Measurements from ENCODE around the gene GALNT5. TPM values are rescaled to one million over a fixed set of nuclear protein-coding genes. Genes with fewer than 3 reads are reported as not detected.

GALNT5 gene
- polyA plus RNA-seq, 6 donors from 2014 or later = 0.04 TPM; not detected in 5

GRCh38 chr2:157281316-157281715 lies 23.8 kb downstream of the GALNT5 start:
- H3K4me3 Mint-ChIP-seq = no peak overlapping the region
- H3K4me1 Mint-ChIP-seq = no peaks in the 10 kb centered on the region
- ATAC-seq (ENCODE audit: low read depth in 2 of 2) (no peak), DNase-seq (no peak)
- peaks cover 15 to 46% (median 43%) of the 10 kb centered on the region in 3 donors for H3K27me3 Mint-ChIP-seq
- peaks cover 0 to 13% (median 5%) of the 10 kb centered on the region in 7 donors for H3K9me3 Mint-ChIP-seq
- H3K36me3 Mint-ChIP-seq = no peaks in the 10 kb centered on the region
- no peak overlapping the region for H3K27ac Mint-ChIP-seq

GRCh38 chr2:157283468-157283867 lies 26.0 kb downstream of the GALNT5 start:
- Mint-ChIP-seq H3K36me3 (no peaks in the 10 kb centered on the region), H3K9me3 (peaks cover 0 to 13% (median 5%) of the 10 kb centered on the region in 7 donors), H3K4me3 (no peak overlapping the region), H3K4me1 (no peaks in the 10 kb centered on the region), H3K27me3 (peaks cover 8 to 29% (median 23%) of the 10 kb centered on the region in 3 donors), H3K27ac (no peak overlapping the region)
- DNase-seq = no peak
- no peak for ATAC-seq (ENCODE audit: low read depth in 2 of 2)

GRCh38 chr2:157287160-157287559 lies 29.7 kb downstream of the GALNT5 start:
- Mint-ChIP-seq H3K36me3 (no peaks in the 10 kb centered on the region), H3K9me3 (no peaks in the 10 kb centered on the region), H3K4me3 (no peak overlapping the region), H3K27ac (no peak overlapping the region), H3K27me3 (peaks cover 5 to 16% (median 8%) of the 10 kb centered on the region in 3 donors), H3K4me1 (no peaks in the 10 kb centered on the region)
- ATAC-seq (ENCODE audit: low read depth in 2 of 2) = no peak
- DNase-seq = no peak

- Mint-ChIP-seq H3K36me3 (no peaks in the 10 kb centered on the region), H3K27me3 (no peaks in the 10 kb centered on the region), H3K27ac (no peak overlapping the region), H3K4me1 (no peaks in the 10 kb centered on the region), H3K9me3 (no peaks in the 10 kb centered on the region), H3K4me3 (no peak overlapping the region)
- ATAC-seq (ENCODE audit: low read depth in 2 of 2) = no peak
- no peak for DNase-seq
Observed at GRCh38 chr2:157290525-157290924, 33.0 kb downstream of the GALNT5 start.

GRCh38 chr2:157291018-157291417 lies 33.5 kb downstream of the GALNT5 start:
- no peak overlapping the region for H3K4me3 Mint-ChIP-seq
- no peaks in the 10 kb centered on the region for H3K4me1 Mint-ChIP-seq
- H3K9me3 Mint-ChIP-seq = no peaks in the 10 kb centered on the region
- H3K27ac Mint-ChIP-seq = no peak overlapping the region
- no peaks in the 10 kb centered on the region for H3K27me3 Mint-ChIP-seq
- DNase-seq = no peak
- no peak for ATAC-seq (ENCODE audit: low read depth in 2 of 2)
- no peaks in the 10 kb centered on the region for H3K36me3 Mint-ChIP-seq

GRCh38 chr2:157292853-157293252 lies 35.3 kb downstream of the GALNT5 start:
- no peak for ATAC-seq (ENCODE audit: low read depth in 2 of 2)
- no peaks in the 10 kb centered on the region for H3K4me1 Mint-ChIP-seq
- no peak for DNase-seq
- no peak overlapping the region for H3K27ac Mint-ChIP-seq
- H3K36me3 Mint-ChIP-seq = no peaks in the 10 kb centered on the region
- H3K9me3 Mint-ChIP-seq = no peaks in the 10 kb centered on the region
- peaks cover 0 to 8% (median 6%) of the 10 kb centered on the region in 3 donors for H3K27me3 Mint-ChIP-seq
- no peak overlapping the region for H3K4me3 Mint-ChIP-seq

- Mint-ChIP-seq H3K27ac (no peak overlapping the region), H3K9me3 (no peaks in the 10 kb centered on the region), H3K4me3 (no peak overlapping the region), H3K36me3 (no peaks in the 10 kb centered on the region), H3K27me3 (peaks cover 0 to 10% (median 8%) of the 10 kb centered on the region in 3 donors), H3K4me1 (no peaks in the 10 kb centered on the region)
- ATAC-seq (ENCODE audit: low read depth in 2 of 2) (no peak), DNase-seq (no peak)
Observed at GRCh38 chr2:157296490-157296889, 39.0 kb downstream of the GALNT5 start.

GRCh38 chr2:157296958-157297357 lies 39.5 kb downstream of the GALNT5 start:
- no peak for DNase-seq
- Mint-ChIP-seq H3K27ac (no peak overlapping the region), H3K36me3 (no peaks in the 10 kb centered on the region), H3K9me3 (no peaks in the 10 kb centered on the region), H3K4me1 (no peaks in the 10 kb centered on the region), H3K27me3 (peaks cover 0 to 10% (median 8%) of the 10 kb centered on the region in 3 donors), H3K4me3 (no peak overlapping the region)
- no peak for ATAC-seq (ENCODE audit: low read depth in 2 of 2)

GRCh38 chr2:157301307-157301706 lies 43.8 kb downstream of the GALNT5 start:
- DNase-seq (no peak), ATAC-seq (ENCODE audit: low read depth in 2 of 2) (no peak)
- no peak overlapping the region for H3K4me3 Mint-ChIP-seq
- H3K27ac Mint-ChIP-seq = no peak overlapping the region
- H3K36me3 Mint-ChIP-seq = no peaks in the 10 kb centered on the region
- H3K9me3 Mint-ChIP-seq = no peaks in the 10 kb centered on the region
- no peaks in the 10 kb centered on the region for H3K4me1 Mint-ChIP-seq
- H3K27me3 Mint-ChIP-seq = peaks cover 8 to 10% (median 9%) of the 10 kb centered on the region in 3 donors

GRCh38 chr2:157302492-157303099 lies 45.1 kb downstream of the GALNT5 start:
- Mint-ChIP-seq H3K4me3 (no peak overlapping the region), H3K9me3 (no peaks in the 10 kb centered on the region), H3K4me1 (peaks cover 0 to 6% (median 0%) of the 10 kb centered on the region in 3 donors), H3K27me3 (peaks cover 2 to 9% (median 6%) of the 10 kb centered on the region in 3 donors), H3K27ac (no peak overlapping the region), H3K36me3 (no peaks in the 10 kb centered on the region)
- ATAC-seq (ENCODE audit: low read depth in 2 of 2) (peak; percentile 42 to 65), DNase-seq (peak; percentile 49)

GRCh38 chr2:157303612-157304011 lies 46.1 kb downstream of the GALNT5 start:
- H3K4me1 Mint-ChIP-seq = peaks cover 0 to 6% (median 0%) of the 10 kb centered on the region in 3 donors
- peaks cover 0 to 9% (median 2%) of the 10 kb centered on the region in 3 donors for H3K27me3 Mint-ChIP-seq
- DNase-seq (no peak), ATAC-seq (ENCODE audit: low read depth in 2 of 2) (no peak)
- H3K36me3 Mint-ChIP-seq = no peaks in the 10 kb centered on the region
- H3K9me3 Mint-ChIP-seq = no peaks in the 10 kb centered on the region
- H3K4me3 Mint-ChIP-seq = no peak overlapping the region
- no peak overlapping the region for H3K27ac Mint-ChIP-seq

- no peaks in the 10 kb centered on the region for H3K9me3 Mint-ChIP-seq
- no peaks in the 10 kb centered on the region for H3K36me3 Mint-ChIP-seq
- H3K27ac Mint-ChIP-seq = no peak overlapping the region
- H3K27me3 Mint-ChIP-seq = peaks cover 0 to 9% (median 6%) of the 10 kb centered on the region in 3 donors
- H3K4me1 Mint-ChIP-seq = peaks cover 0 to 6% (median 0%) of the 10 kb centered on the region in 3 donors
- no peak overlapping the region for H3K4me3 Mint-ChIP-seq
- ATAC-seq (ENCODE audit: low read depth in 2 of 2) = no peak
- DNase-seq = no peak
Observed at GRCh38 chr2:157304811-157305722, 47.6 kb downstream of the GALNT5 start.

GRCh38 chr2:157305723-157306110 lies 48.2 kb downstream of the GALNT5 start:
- no peak for ATAC-seq (ENCODE audit: low read depth in 2 of 2)
- H3K4me3 Mint-ChIP-seq = no peak overlapping the region
- no peaks in the 10 kb centered on the region for H3K36me3 Mint-ChIP-seq

GRCh38 chr2:157307021-157307420 lies 49.5 kb downstream of the GALNT5 start:
- Mint-ChIP-seq H3K27ac (no peak overlapping the region), H3K9me3 (no peaks in the 10 kb centered on the region), H3K27me3 (peaks cover 0 to 9% (median 7%) of the 10 kb centered on the region in 3 donors), H3K4me1 (peaks cover 0 to 6% (median 0%) of the 10 kb centered on the region in 3 donors), H3K36me3 (no peaks in the 10 kb centered on the region), H3K4me3 (no peak overlapping the region)
- DNase-seq (no peak), ATAC-seq (ENCODE audit: low read depth in 2 of 2) (peak in 1 of 2 donors; percentile 44)

More at GRCh38 chr2:157305723-157306110, 48.2 kb downstream of the GALNT5 start:
- Mint-ChIP-seq H3K4me1 (peaks cover 0 to 6% (median 0%) of the 10 kb centered on the region in 3 donors), H3K27me3 (peaks cover 0 to 9% (median 7%) of the 10 kb centered on the region in 3 donors), H3K9me3 (no peaks in the 10 kb centered on the region), H3K27ac (no peak overlapping the region)
- no peak for DNase-seq
